Testis (tissue), 3 donors: ENCODE data around the gene LILRB2. TPM values are rescaled to one million over a fixed set of nuclear protein-coding genes. Genes with fewer than 3 reads are reported as not detected.

ENCODE experiments used
- DNase-seq: peaks from one replicate; pipeline ENCODE4 v3.0.0-alpha.2; 2019
- H3K27ac ChIP-seq, 2 donors: fragments of 200-600 bp; sonication (generic); one replicate each; pipeline ENCODE4 v1.5.1; 2019
- H3K27me3 ChIP-seq: fragments of 200-600 bp; sonication (generic); one replicate; pipeline ENCODE4 v1.5.1; 2019
- H3K36me3 ChIP-seq: fragments of 200-600 bp; sonication (generic); one replicate; pipeline ENCODE4 v1.5.1; 2017; ENCODE audit warnings: low read depth; ENCODE audit errors: missing control alignments
- H3K4me1 ChIP-seq: fragments of 200-600 bp; sonication (generic); one replicate; pipeline ENCODE4 v1.5.1; 2019
- H3K4me3 ChIP-seq, 2 donors: fragments of 200-600 bp; sonication (generic); one replicate each; pipeline ENCODE4 v1.5.1; 2017 to 2019
- H3K9me3 ChIP-seq: fragments of 200-600 bp; sonication (generic); one replicate; pipeline ENCODE4 v1.5.1; 2017
- POLR2A ChIP-seq: fragments of 450-650 bp; IDR thresholded peaks from one replicate; pipeline ENCODE4 v1.6.1; 2017; ENCODE audit warnings: antibody characterized with exemption, mild to moderate bottlenecking, moderate library complexity
- WGBS, 2 donors: methylation state at CpG; one replicate each; pipeline ENCODE4 v1.1.5; 2018; 5-methylcytosine and 5-hydroxymethylcytosine counted together
- intact Hi-C: fragments of 100-400 bp; cut with DNase I; formaldehyde crosslinking; loops from one replicate; pipeline ENCODE4 v1.15.1; 2023; ENCODE audit warnings: low total_unique reads
- polyA plus RNA-seq: library from polyadenylated mRNA; stranded (reverse); fragments of 350-450 nt; fragmentation: Illumina TruSeq; extraction: RNeasy Lipid Tissue Mini Kit (QIAGEN cat#74804); gene quantifications from one replicate; pipeline ENCODE4 v1.2.3, GENCODE V29; 2014; ENCODE audit warnings: low read depth, low replicate concordance; ENCODE audit not compliant: insufficient read depth
- total RNA-seq, 2 donors: library from RNA; depleted of rRNA; stranded (reverse); fragments of >200 nt; gene quantifications; one replicate each; pipeline ENCODE4 v1.2.3, GENCODE V29; 2016
- TF ChIP-seq, protein P1 (sequence below), 3 experiments: fragments of 450-650 bp in 2 of 3; fragments of 200-600 bp in 1 of 3; sonication (generic) in 1 of 3; IDR thresholded peaks; one replicate each; pipeline ENCODE4 v1.5.1; 2016 to 2019; ENCODE audit warnings: antibody characterized with exemption in 3 of 3, mild to moderate bottlenecking in 2 of 3, moderate library complexity in 1 of 3

LILRB2 gene
- total and polyA plus RNA-seq, 3 donors from 2014 or later: 0.71 to 3.0 (median 0.99) TPM

GRCh38 chr19:54257116-54257480 lies 23.8 kb downstream of the LILRB2 start, which contains the start of gene LILRB5:
Gene LILRB5 (minus strand): TSS chr19:54257273. CDS start chr19:54257193, 80 bp downstream.
- WGBS, 2 donors: 44 to 58% methylated on average over 3 to 9 of the region's 9 CpGs

GRCh38 chr19:54256250-54257115 lies 24.4 kb downstream of the LILRB2 start:
- intact Hi-C loops: no loop called here
- TF ChIP-seq, protein P1, sequence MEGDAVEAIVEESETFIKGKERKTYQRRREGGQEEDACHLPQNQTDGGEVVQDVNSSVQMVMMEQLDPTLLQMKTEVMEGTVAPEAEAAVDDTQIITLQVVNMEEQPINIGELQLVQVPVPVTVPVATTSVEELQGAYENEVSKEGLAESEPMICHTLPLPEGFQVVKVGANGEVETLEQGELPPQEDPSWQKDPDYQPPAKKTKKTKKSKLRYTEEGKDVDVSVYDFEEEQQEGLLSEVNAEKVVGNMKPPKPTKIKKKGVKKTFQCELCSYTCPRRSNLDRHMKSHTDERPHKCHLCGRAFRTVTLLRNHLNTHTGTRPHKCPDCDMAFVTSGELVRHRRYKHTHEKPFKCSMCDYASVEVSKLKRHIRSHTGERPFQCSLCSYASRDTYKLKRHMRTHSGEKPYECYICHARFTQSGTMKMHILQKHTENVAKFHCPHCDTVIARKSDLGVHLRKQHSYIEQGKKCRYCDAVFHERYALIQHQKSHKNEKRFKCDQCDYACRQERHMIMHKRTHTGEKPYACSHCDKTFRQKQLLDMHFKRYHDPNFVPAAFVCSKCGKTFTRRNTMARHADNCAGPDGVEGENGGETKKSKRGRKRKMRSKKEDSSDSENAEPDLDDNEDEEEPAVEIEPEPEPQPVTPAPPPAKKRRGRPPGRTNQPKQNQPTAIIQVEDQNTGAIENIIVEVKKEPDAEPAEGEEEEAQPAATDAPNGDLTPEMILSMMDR (IDR thresholded peaks at IDR 0.05): no peak
- TF ChIP-seq POLR2A: no peak
- no peaks in the 10 kb centered on the region for H3K36me3 ChIP-seq
- H3K27me3 ChIP-seq: no peaks in the 10 kb centered on the region
- H3K4me3 ChIP-seq: no peak overlapping the region
- H3K27ac ChIP-seq: no peak overlapping the region
- WGBS, 2 donors: 74 to 75% methylated on average over 14 to 16 of the region's 19 CpGs
- H3K4me1 ChIP-seq: peaks cover 4% of the 10 kb centered on the region
- H3K9me3 ChIP-seq: no peaks in the 10 kb centered on the region
- DNase-seq: no peak

More at GRCh38 chr19:54257116-54257480, 23.8 kb downstream of the LILRB2 start, which contains the start of gene LILRB5:
- no peak for DNase-seq
- intact Hi-C loops: no loop called here
- no peak within 1 kb of the TSS for H3K4me3 ChIP-seq
- peaks cover 4% of the 10 kb centered on the region for H3K4me1 ChIP-seq
- no peak within 1 kb of the TSS for H3K27ac ChIP-seq
- H3K36me3 ChIP-seq: no peaks in the 10 kb centered on the region
- no peaks in the 10 kb centered on the region for H3K27me3 ChIP-seq
- no peaks in the 10 kb centered on the region for H3K9me3 ChIP-seq
- no peak for TF ChIP-seq POLR2A
- TF ChIP-seq, protein P1 (IDR thresholded peaks at IDR 0.05): no peak

- no peak for DNase-seq
- no peak overlapping the region for H3K4me3 ChIP-seq
- WGBS, 2 donors: 72 to 76% methylated on average over 26 of the region's 26 CpGs
- peaks cover 4% of the 10 kb centered on the region for H3K4me1 ChIP-seq
- H3K27me3 ChIP-seq: no peaks in the 10 kb centered on the region
- no peaks in the 10 kb centered on the region for H3K9me3 ChIP-seq
- intact Hi-C loops: no loop called here
- TF ChIP-seq, protein P1 (IDR thresholded peaks at IDR 0.05): no peak
- TF ChIP-seq POLR2A: no peak
- H3K27ac ChIP-seq: no peak overlapping the region
- no peaks in the 10 kb centered on the region for H3K36me3 ChIP-seq
Measured at GRCh38 chr19:54255105-54255775, 25.7 kb downstream of the LILRB2 start.

GRCh38 chr19:54254195-54254906 lies 26.6 kb downstream of the LILRB2 start:
- Histone ChIP-seq H3K27me3 (no peaks in the 10 kb centered on the region), H3K4me1 (peaks cover 2% of the 10 kb centered on the region), H3K27ac (no peak overlapping the region), H3K9me3 (no peaks in the 10 kb centered on the region), H3K36me3 (no peaks in the 10 kb centered on the region), H3K4me3 (no peak overlapping the region)
- intact Hi-C loops: no loop called here
- no peak for DNase-seq
- WGBS, 2 donors: 71% methylated on average over 15 to 17 of the region's 17 CpGs
- TF ChIP-seq POLR2A: no peak
- TF ChIP-seq, protein P1 (IDR thresholded peaks at IDR 0.05): no peak
